Fibroblast of skin of left biceps (primary cell): ENCODE measurements around the gene IL20RA.
"Not testable (repeated sequence)": the region's sequence is repeated elsewhere in the genome, so short reads cannot be mapped to it uniquely, and the experiment has no call there.

Source experiments
- DNase-seq, 2 experiments: peaks; one replicate each; pipeline ENCODE4 v3.0.0-alpha.2; 2013; ENCODE audit warnings: low read depth in 2 of 2

IL20RA gene

DNA sequence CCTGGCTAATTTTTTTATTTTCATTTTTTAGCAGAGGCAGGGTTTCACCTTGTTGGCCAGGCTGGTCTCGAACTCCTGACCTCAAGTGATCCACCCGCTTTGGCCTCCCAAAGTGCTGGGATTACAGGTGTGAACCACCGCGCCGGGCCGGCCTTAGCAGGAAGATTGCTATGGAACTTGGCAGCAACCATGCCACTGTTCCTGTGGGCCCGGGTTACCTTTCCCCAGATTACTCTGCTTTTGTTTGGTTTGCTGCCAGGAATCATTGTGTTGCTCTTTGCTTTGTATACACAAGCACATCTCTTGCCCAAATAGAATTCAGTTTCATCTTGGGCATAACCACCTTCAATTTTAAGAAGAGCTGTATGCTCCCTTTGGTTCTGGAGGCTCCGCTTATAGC is 71.0 kb downstream of the IL20RA start:
- DNase-seq, result not testable (repeated sequence)

DNA sequence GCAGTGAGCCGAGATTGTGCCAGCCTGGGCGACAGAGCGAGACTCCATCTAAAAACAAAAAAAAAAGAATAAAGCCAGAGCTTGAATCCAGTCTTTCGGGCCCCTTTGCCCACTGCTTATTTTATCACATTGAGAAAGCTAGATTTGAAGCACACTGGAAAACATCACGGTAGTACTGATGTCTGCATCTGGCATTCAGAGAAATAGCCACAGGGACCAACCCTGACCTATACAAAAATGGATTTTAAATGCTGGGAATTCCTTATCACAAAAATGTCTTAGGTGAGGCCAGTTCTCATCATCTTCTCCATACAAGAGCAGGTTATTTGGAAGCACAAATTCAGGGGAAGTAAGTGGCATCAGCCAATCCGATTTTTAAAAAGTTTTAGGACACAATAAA is 73.2 kb downstream of the IL20RA start:
- no peak for DNase-seq

DNA sequence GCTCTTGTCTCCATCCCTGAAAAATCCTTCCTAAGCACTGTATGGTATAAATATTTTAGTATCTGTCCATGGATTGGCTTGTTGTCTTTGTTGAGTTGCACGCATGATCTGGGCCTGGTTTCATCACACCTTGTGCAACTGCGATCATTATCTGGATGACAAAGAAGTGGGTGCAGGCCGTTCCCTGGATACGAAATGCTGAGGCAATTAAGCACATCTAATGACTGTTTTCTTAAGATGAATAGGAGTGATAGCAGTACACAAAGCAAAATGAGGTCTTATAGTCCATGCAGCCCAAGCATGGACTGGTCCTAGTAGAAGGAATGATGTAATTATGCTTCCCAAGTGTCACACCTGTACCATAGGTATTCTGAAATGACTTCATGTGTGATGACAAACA is 74.8 kb downstream of the IL20RA start:
- no peak for DNase-seq

- DNase-seq, result no peak
Measured at GRCh38 chr6:136969433-136969832, 75.3 kb downstream of the IL20RA start.

DNA sequence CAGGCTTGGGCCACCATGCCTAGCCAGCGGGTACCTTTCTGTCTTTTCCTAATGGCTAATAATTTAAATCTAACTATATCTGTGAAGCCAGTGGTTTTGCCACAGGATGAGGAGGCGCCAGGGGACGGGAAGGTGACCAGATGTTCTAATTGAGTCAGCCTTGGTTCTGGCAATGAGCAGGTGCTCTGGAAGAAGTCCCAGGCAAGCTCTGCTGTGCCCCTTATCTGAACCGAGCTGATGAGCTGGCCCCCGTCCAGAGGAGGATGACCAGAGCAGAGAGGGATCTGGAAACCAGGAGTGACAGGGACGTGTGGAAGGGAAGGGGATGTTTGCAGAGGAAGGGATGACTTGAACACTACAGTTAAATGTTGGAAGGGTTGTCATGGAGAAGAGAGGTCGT is 75.9 kb downstream of the IL20RA start:
- no peak for DNase-seq

- DNase-seq, result peak; percentile 14 to 16
Measured at GRCh38 chr6:136967876-136968752, 76.7 kb downstream of the IL20RA start.

DNA sequence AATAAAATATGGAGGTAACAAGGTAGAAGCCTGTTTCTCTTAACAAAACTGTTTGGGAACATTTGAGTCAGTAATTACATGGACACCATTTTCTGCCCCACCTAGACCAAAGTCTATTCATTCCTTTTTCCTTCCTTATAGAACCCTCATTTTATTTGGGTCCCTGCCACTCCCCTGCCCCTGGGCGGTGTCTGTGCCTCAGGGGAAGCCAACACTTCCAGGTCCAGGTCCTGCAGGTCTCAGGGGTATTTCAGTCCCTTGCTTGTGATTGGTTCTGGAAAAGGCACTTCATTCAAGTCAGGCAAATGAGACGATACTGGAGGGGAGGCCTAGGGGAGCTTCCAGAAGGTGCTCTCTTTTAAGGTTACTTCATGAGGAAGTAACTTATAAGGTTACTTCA is 80.4 kb downstream of the IL20RA start:
- no peak for DNase-seq

DNA sequence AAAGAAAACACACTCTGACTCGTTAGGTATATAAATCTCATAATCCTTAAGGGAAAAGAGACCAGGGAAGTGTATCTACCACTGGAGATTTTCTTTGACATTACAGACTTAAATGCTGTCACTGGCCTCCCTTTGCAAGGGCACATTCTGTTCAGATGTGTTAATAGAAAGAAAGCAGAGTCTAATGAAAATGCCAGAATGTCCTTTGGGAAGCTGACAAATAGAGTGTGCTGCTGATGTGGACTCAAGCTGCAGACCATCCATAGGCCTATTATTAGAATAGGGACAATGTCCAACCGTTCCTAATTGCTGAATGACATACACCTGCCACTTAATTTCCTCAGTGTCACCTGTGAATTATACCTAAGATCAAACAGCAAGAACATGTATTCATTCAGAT is 81.5 kb downstream of the IL20RA start:
- no peak for DNase-seq

GRCh38 chr6:136962661-136963060 is 82.1 kb downstream of the IL20RA start:
- DNase-seq, result no peak

DNA sequence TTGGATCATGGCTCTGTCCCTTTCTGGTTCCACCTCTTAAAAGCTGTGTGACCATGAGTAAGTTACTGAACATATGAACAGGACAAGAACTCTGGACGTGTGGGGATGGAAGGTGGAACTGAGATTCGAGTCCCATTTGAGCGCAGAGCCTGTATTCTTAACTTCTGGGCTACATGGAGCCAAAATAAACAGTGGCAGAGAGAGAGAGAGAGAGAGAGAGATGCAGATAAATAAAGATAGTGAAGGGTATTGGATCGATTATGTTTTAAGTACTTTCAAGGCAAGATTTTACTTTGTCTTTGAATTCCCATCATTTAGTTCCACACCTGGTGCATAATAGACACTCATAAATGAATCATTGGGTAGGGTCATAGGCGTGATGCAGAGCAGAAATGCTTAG is 82.9 kb downstream of the IL20RA start:
- no peak for DNase-seq

- no peak for DNase-seq
Measured at GRCh38 chr6:136960781-136961180, 84.0 kb downstream of the IL20RA start.

- DNase-seq, result not testable (repeated sequence)
Measured at GRCh38 chr6:136959935-136960334, 84.8 kb downstream of the IL20RA start.

DNA sequence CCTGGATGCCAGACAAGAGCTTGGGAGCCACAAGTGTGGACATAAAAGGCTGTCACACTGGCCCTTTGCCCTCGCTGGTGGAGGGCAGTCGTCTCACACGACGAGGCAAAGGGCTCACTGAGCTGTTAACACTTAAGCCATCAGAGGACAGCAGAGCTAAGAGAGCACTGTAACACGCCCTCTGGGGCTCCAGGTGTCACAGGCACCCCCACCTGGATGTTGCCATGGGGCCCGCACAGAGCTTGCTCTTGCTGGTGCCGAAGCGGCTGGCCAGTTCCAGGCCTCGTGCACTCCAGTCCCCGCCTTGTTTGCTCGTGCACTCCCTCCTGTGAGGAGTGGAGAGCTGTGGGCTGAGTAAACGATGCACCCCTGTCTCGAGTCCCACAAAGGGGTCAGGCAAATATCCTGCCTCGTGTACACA is 85.3 kb downstream of the IL20RA start:
- DNase-seq, result no peak

DNA sequence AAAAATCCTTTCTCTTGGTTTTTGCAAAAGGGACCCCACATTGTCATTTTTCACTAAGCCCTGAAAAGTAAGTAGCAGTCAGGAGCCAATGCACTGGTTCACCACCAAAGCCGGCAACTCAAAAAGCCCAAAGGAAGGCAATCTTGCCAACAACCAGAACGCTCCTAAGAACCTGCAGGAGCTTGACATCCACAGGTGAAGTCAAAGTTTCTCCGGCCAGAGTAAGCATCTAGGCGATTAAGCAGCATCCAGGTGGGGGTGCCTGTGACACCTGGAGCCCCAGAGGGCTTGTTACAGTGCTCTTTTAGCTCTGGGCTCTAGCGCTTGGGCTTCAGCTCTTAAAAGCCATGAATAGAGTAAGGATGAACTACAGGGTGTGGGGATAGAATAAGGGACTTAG is 86.6 kb downstream of the IL20RA start:
- DNase-seq, result no peak

DNA sequence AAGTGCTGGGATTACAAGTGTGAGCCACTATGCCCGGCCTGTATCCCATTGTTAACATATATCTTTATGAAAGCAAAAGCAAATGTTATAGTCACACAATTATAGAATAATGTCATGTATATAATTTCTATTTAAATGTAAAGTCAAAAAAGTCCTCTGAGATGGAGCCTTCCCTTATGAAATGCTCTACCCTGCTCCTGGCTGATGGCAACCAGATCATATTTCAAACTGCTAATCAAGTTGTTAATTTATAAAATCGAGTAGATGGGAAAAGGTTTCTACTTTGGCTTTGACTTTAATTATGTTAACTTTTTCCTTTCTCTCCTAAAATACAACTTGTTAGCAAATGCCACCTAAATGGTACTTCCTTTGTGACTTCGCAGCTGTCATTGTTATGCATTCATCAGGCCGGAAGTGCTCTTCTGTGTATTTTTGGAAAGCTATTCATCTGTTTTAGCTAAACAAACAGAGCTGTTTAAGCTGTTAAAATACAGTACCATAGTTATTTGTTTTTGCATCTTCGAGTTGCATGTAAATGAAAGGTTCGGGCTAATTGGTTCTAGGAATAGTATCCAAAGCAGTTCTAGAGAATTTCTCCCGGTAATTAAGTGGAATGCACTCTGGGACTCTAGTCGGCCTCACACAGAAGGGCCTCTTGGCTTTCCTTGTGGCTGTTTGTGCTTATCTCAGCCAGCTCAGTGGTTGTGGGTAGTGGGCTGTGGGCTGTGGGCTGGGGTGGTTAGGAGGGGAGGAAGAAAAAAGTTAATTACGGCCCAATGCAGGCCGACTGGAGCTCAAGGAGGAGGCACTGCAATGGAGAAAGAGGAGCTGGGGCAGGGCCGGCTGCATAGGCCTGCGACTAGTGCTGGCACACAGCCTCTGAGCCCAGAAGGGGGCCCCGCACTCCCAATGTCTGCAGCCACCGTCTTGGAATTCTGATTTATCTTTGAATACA is 87.9 kb downstream of the IL20RA start:
- DNase-seq, result no peak

DNA sequence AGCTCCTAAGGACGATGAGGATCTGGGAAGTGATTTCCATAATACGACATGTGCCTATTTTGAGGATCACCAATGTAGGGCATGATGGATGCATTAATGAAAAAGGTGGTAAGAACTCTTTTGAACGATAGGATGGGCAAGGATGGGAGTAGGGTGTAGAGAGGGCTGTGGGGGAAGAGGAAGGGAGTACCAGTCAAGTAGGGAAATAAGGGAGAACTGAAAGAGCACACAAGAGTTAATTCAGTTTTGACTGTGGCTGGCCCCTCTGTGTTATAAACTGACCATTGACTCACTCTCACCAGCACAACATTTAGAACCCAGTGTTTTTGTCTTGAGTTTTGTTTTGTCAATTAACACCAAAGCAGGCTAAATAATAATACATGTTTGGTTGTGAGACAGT is 89.6 kb downstream of the IL20RA start:
- no peak for DNase-seq

DNA sequence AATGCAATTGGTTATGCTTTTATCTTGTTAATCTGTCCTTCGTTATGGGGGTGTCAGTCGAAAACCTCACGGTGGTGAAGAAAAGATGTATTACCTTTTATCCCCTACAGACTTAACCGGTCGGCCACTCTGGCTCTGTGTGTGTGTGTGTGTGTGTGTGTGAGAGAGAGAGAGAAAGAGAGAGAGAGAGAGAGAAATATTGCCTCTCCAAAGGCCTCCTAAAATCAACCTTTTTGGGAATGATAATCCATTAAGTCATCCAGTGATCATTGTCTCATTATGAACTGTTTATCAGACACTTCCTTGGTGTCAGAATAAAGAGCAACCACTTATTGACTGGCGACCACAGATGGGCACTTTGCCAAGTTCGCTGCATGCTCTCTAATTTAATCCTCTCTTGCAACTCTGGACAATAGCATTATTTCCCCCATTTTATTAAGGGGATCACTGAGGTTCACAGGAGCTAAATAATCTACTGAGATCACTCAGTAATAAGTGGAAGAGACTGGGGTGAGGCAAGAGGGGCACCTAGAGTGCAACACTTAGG is 92.0 kb downstream of the IL20RA start:
- DNase-seq, result no peak

GRCh38 chr6:136950436-136951126 is 94.2 kb downstream of the IL20RA start:
- no peak for DNase-seq
